ENCODE results near the gene BRICD5. TPM values are rescaled to one million over a fixed set of nuclear protein-coding genes. Genes with fewer than 3 reads are reported as not detected.

BRICD5 gene
- total and polyA plus RNA-seq, 2 of the 13 experiments (the other 11 are each of a cell fraction or from before 2014, with no cell fraction given): 1.6 to 5.8 TPM

DNA sequence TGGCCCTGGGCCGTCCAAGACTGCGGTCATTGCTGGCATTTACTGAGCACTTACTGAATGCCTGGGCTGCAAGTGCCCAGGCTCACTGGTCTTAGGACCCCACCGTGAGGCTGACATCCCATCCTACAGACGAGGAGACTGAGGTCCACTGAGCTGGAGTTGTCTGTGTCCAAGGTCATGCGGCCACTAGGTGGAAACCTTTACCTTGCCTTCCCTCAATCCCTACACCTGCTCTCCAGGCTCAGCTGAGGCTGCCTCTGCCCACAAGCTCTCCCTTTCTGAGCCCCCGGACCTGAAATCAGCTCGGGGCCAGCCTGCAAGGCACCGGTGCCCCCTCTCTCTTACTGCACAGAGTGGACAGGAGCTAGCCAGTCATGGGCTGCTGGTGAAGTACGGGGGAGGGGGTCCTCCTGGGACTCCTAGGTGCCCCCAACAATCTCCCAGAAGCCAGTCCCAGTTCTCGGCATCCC, 15.8 kb downstream of the BRICD5 start (continued):
- TF ChIP-seq, protein P1, sequence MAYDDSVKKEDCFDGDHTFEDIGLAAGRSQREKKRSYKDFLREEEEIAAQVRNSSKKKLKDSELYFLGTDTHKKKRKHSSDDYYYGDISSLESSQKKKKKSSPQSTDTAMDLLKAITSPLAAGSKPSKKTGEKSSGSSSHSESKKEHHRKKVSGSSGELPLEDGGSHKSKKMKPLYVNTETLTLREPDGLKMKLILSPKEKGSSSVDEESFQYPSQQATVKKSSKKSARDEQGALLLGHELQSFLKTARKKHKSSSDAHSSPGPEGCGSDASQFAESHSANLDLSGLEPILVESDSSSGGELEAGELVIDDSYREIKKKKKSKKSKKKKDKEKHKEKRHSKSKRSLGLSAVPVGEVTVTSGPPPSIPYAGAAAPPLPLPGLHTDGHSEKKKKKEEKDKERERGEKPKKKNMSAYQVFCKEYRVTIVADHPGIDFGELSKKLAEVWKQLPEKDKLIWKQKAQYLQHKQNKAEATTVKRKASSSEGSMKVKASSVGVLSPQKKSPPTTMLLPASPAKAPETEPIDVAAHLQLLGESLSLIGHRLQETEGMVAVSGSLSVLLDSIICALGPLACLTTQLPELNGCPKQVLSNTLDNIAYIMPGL (CRISPR knock-in tag; IDR thresholded peaks at IDR 0.05; ENCODE audit: borderline replicate concordance in 1 of 2, low read depth in 1 of 2): peak; percentile 27 to 77; a peak in 2 of 4 replicates
- peak; percentile 98 for TF ChIP-seq KDM1A (CRISPR knock-in tag; IDR thresholded peaks at IDR 0.05)
- TF ChIP-seq KDM4B (CRISPR knock-in tag; IDR thresholded peaks at IDR 0.05): 0 out of 2 replicates have a peak, but pooled peaks have one; percentile 11
- TF ChIP-seq, protein P2, sequence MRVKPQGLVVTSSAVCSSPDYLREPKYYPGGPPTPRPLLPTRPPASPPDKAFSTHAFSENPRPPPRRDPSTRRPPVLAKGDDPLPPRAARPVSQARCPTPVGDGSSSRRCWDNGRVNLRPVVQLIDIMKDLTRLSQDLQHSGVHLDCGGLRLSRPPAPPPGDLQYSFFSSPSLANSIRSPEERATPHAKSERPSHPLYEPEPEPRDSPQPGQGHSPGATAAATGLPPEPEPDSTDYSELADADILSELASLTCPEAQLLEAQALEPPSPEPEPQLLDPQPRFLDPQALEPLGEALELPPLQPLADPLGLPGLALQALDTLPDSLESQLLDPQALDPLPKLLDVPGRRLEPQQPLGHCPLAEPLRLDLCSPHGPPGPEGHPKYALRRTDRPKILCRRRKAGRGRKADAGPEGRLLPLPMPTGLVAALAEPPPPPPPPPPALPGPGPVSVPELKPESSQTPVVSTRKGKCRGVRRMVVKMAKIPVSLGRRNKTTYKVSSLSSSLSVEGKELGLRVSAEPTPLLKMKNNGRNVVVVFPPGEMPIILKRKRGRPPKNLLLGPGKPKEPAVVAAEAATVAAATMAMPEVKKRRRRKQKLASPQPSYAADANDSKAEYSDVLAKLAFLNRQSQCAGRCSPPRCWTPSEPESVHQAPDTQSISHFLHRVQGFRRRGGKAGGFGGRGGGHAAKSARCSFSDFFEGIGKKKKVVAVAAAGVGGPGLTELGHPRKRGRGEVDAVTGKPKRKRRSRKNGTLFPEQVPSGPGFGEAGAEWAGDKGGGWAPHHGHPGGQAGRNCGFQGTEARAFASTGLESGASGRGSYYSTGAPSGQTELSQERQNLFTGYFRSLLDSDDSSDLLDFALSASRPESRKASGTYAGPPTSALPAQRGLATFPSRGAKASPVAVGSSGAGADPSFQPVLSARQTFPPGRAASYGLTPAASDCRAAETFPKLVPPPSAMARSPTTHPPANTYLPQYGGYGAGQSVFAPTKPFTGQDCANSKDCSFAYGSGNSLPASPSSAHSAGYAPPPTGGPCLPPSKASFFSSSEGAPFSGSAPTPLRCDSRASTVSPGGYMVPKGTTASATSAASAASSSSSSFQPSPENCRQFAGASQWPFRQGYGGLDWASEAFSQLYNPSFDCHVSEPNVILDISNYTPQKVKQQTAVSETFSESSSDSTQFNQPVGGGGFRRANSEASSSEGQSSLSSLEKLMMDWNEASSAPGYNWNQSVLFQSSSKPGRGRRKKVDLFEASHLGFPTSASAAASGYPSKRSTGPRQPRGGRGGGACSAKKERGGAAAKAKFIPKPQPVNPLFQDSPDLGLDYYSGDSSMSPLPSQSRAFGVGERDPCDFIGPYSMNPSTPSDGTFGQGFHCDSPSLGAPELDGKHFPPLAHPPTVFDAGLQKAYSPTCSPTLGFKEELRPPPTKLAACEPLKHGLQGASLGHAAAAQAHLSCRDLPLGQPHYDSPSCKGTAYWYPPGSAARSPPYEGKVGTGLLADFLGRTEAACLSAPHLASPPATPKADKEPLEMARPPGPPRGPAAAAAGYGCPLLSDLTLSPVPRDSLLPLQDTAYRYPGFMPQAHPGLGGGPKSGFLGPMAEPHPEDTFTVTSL (CRISPR knock-in tag; IDR thresholded peaks at IDR 0.05; ENCODE audit: borderline replicate concordance): no peak
- no peak for TF ChIP-seq TCF7 (IDR thresholded peaks at IDR 0.05; ENCODE audit: low read depth)
- TF ChIP-seq, protein P3, sequence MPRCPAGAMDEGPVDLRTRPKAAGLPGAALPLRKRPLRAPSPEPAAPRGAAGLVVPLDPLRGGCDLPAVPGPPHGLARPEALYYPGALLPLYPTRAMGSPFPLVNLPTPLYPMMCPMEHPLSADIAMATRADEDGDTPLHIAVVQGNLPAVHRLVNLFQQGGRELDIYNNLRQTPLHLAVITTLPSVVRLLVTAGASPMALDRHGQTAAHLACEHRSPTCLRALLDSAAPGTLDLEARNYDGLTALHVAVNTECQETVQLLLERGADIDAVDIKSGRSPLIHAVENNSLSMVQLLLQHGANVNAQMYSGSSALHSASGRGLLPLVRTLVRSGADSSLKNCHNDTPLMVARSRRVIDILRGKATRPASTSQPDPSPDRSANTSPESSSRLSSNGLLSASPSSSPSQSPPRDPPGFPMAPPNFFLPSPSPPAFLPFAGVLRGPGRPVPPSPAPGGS (CRISPR knock-in tag; IDR thresholded peaks at IDR 0.05): no peak
- TF ChIP-seq RNF2 (conservative IDR thresholded peaks at IDR 0.05; ENCODE audit: low read depth): no peak
- TF ChIP-seq, protein P4, sequence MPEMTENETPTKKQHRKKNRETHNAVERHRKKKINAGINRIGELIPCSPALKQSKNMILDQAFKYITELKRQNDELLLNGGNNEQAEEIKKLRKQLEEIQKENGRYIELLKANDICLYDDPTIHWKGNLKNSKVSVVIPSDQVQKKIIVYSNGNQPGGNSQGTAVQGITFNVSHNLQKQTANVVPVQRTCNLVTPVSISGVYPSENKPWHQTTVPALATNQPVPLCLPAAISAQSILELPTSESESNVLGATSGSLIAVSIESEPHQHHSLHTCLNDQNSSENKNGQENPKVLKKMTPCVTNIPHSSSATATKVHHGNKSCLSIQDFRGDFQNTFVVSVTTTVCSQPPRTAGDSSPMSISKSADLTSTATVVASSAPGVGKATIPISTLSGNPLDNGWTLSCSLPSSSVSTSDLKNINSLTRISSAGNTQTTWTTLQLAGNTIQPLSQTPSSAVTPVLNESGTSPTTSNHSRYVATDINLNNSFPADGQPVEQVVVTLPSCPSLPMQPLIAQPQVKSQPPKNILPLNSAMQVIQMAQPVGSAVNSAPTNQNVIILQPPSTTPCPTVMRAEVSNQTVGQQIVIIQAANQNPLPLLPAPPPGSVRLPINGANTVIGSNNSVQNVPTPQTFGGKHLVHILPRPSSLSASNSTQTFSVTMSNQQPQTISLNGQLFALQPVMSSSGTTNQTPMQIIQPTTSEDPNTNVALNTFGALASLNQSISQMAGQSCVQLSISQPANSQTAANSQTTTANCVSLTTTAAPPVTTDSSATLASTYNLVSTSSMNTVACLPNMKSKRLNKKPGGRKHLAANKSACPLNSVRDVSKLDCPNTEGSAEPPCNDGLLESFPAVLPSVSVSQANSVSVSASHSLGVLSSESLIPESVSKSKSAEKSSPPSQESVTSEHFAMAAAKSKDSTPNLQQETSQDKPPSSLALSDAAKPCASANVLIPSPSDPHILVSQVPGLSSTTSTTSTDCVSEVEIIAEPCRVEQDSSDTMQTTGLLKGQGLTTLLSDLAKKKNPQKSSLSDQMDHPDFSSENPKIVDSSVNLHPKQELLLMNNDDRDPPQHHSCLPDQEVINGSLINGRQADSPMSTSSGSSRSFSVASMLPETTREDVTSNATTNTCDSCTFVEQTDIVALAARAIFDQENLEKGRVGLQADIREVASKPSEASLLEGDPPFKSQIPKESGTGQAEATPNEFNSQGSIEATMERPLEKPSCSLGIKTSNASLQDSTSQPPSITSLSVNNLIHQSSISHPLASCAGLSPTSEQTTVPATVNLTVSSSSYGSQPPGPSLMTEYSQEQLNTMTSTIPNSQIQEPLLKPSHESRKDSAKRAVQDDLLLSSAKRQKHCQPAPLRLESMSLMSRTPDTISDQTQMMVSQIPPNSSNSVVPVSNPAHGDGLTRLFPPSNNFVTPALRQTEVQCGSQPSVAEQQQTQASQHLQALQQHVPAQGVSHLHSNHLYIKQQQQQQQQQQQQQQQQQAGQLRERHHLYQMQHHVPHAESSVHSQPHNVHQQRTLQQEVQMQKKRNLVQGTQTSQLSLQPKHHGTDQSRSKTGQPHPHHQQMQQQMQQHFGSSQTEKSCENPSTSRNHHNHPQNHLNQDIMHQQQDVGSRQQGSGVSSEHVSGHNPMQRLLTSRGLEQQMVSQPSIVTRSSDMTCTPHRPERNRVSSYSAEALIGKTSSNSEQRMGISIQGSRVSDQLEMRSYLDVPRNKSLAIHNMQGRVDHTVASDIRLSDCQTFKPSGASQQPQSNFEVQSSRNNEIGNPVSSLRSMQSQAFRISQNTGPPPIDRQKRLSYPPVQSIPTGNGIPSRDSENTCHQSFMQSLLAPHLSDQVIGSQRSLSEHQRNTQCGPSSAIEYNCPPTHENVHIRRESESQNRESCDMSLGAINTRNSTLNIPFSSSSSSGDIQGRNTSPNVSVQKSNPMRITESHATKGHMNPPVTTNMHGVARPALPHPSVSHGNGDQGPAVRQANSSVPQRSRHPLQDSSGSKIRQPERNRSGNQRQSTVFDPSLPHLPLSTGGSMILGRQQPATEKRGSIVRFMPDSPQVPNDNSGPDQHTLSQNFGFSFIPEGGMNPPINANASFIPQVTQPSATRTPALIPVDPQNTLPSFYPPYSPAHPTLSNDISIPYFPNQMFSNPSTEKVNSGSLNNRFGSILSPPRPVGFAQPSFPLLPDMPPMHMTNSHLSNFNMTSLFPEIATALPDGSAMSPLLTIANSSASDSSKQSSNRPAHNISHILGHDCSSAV (CRISPR knock-in tag; IDR thresholded peaks at IDR 0.05; ENCODE audit: borderline replicate concordance): no peak
- TF ChIP-seq RAD21 (CRISPR knock-in tag; IDR thresholded peaks at IDR 0.05): peak; percentile 77
- peak; percentile 49; the same call in 1 of the 2 replicates for TF ChIP-seq ZNF772 (CRISPR knock-in tag; IDR thresholded peaks at IDR 0.05)
